SK-N-SH (cell line): Measurements from ENCODE around the gene NOTO. TPM values are rescaled to one million over a fixed set of nuclear protein-coding genes. Genes with fewer than 3 reads are reported as not detected.

Experiments
- CTCF ChIA-PET: fragments of 300-600, 350-600 bp; formaldehyde crosslinking; extraction: SDS; loops from one replicate; lab custom pipeline; 2021; lab: Yijun Ruan, JAX
- POLR2A ChIA-PET: fragments of 350-600 bp; sonication (Branson Sonifier 250); formaldehyde crosslinking; extraction: SDS; loops from one replicate; lab custom pipeline; 2020; ENCODE audit warnings: antibody characterized with exemption, inconsistent platforms; lab: Yijun Ruan, JAX
- DNase-seq: peaks from one replicate; pipeline ENCODE4 v3.0.0; 2012
- H2AFZ ChIP-seq: fragments of 200-600 bp; sonication (generic); 2 replicates; pipeline ENCODE4 v1.8.1; 2016; ENCODE audit warnings: antibody characterized with exemption, mild to moderate bottlenecking, low read depth
- H3F3A ChIP-seq: fragments of 200-600 bp; sonication (generic); replicated peaks from 2 replicates; pipeline ENCODE3; 2016; ENCODE audit warnings: antibody characterized with exemption, mild to moderate bottlenecking; ENCODE audit not compliant: insufficient read depth
- H3K27ac ChIP-seq, 2 experiments: fragments of 200-500 bp in 1 of 2; fragments of 200-600 bp in 1 of 2; sonication (Bioruptor generic) in 1 of 2; sonication (generic), shearing (Covaris generic) in 1 of 2; 2 replicates each; pipeline versions ENCODE4 v1.5.1 to v1.6.1; 2014 to 2016; ENCODE audit warnings: low read depth in 2 of 2, inconsistent platforms in 1 of 2, low read length in 1 of 2, mild to moderate bottlenecking in 1 of 2, mixed read lengths in 1 of 2
- H3K27me3 ChIP-seq: fragments of 200-600 bp; sonication (generic), shearing (Covaris generic); 2 replicates; pipeline ENCODE4 v1.6.1; 2016; ENCODE audit warnings: mixed run types; ENCODE audit not compliant: insufficient read depth
- H3K36me3 ChIP-seq, 2 experiments: fragments of 200-500 bp in 1 of 2; fragments of 200-600 bp in 1 of 2; sonication (Bioruptor generic) in 1 of 2; sonication (generic) in 1 of 2; replicated peaks in 1 of 2; 2 replicates each; pipeline versions ENCODE3 to v1.5.1; 2014 to 2016; ENCODE audit warnings: low read length in 1 of 2, mild to moderate bottlenecking in 1 of 2; ENCODE audit not compliant: insufficient read depth in 2 of 2, control insufficient read depth in 1 of 2
- H3K4me1 ChIP-seq, 2 experiments: fragments of 200-500 bp in 1 of 2; fragments of 200-600 bp in 1 of 2; sonication (Bioruptor generic) in 1 of 2; sonication (generic), shearing (Covaris generic) in 1 of 2; 2 replicates each; pipeline versions ENCODE4 v1.5.1 to v1.6.1; 2014 to 2016; ENCODE audit warnings: low read depth in 1 of 2, low read length in 1 of 2, mixed run types in 1 of 2; ENCODE audit not compliant: insufficient read depth in 2 of 2, control insufficient read depth in 1 of 2
- H3K4me2 ChIP-seq: fragments of 200-600 bp; sonication (generic), shearing (Covaris generic); 2 replicates; pipeline ENCODE4 v1.6.1; 2017; ENCODE audit warnings: mixed run types
- H3K4me3 ChIP-seq, 2 experiments: fragments of 200-500 bp in 1 of 2; fragments of 200-600 bp in 1 of 2; sonication (Bioruptor generic) in 1 of 2; sonication (generic), shearing (Covaris generic) in 1 of 2; 2 replicates each; pipeline versions ENCODE4 v1.5.1 to v1.8.1; 2014 to 2016; ENCODE audit warnings: low read depth in 2 of 2, inconsistent platforms in 1 of 2, low read length in 1 of 2, mild to moderate bottlenecking in 1 of 2, mixed read lengths in 1 of 2, moderate library complexity in 1 of 2
- H3K79me2 ChIP-seq: fragments of 200-600 bp; sonication (generic); 2 replicates; pipeline ENCODE4 v1.8.1; 2017; ENCODE audit warnings: mild to moderate bottlenecking; ENCODE audit not compliant: insufficient read depth
- H3K9ac ChIP-seq: fragments of 200-600 bp; sonication (generic); 2 replicates; pipeline ENCODE4 v1.6.1; 2017; ENCODE audit warnings: mixed run types
- H3K9me2 ChIP-seq: fragments of 200-600 bp; sonication (generic); 2 replicates; pipeline ENCODE4 v1.6.1; 2017; ENCODE audit warnings: mixed run types
- H3K9me3 ChIP-seq: fragments of 200-600 bp; sonication (generic); 2 replicates; pipeline ENCODE4 v1.6.1; 2017; ENCODE audit warnings: mixed run types, mild to moderate bottlenecking, moderate library complexity
- H4K20me1 ChIP-seq: fragments of 200-600 bp; sonication (generic); 2 replicates; pipeline ENCODE4 v1.6.1; 2017; ENCODE audit warnings: mild to moderate bottlenecking, mixed run types; ENCODE audit not compliant: insufficient read depth
- ELF1 ChIP-seq: IDR thresholded peaks from 2 replicates; pipeline ENCODE4 v1.4.0; 2012
- EZH2phosphoT487 ChIP-seq: fragments of 200-600 bp; sonication (generic); IDR thresholded peaks from 2 replicates; pipeline ENCODE4 v1.6.1; 2017; ENCODE audit warnings: low read depth, mixed run types, mild to moderate bottlenecking, antibody characterized with exemption, moderate library complexity, borderline replicate concordance
- JUND ChIP-seq: IDR thresholded peaks from 2 replicates; pipeline ENCODE4 v1.4.0; 2012
- POLR2AphosphoS5 ChIP-seq: IDR thresholded peaks from 2 replicates; pipeline ENCODE4 v1.6.1; 2012; ENCODE audit warnings: low read depth, low read length
- RCOR1 ChIP-seq: fragments of 150-350 bp; IDR thresholded peaks from 2 replicates; pipeline ENCODE4 v1.6.1; 2017; ENCODE audit warnings: antibody characterized with exemption, low read length
- SIN3A ChIP-seq: IDR thresholded peaks from 2 replicates; pipeline ENCODE4 v1.6.1; 2012; ENCODE audit warnings: low read depth, mild to moderate bottlenecking, low read length, moderate library complexity, borderline replicate concordance
- WGBS: methylation state at CpG from one replicate; pipeline ENCODE4 v1.1.6; 2017; ENCODE audit warnings: low lambda C conversion rate; 5-methylcytosine and 5-hydroxymethylcytosine counted together
- polyA plus RNA-seq, 3 experiments: library from polyadenylated mRNA; depleted of rRNA; stranded (reverse); fragments of >200 nt; gene quantifications; 2 replicates each; pipeline ENCODE4 v1.2.3, GENCODE V29; 2012
- TF ChIP-seq, protein P1 (sequence below): IDR thresholded peaks from 2 replicates; pipeline ENCODE4; 2012
- TF ChIP-seq, protein P2 (sequence below): IDR thresholded peaks from 2 replicates; pipeline ENCODE4 v1.4.0; 2012; ENCODE audit warnings: low read depth

Gene NOTO
- polyA plus RNA-seq, 1 of the 3 experiments (the other 2 are of a cell fraction), result not detected

DNA sequence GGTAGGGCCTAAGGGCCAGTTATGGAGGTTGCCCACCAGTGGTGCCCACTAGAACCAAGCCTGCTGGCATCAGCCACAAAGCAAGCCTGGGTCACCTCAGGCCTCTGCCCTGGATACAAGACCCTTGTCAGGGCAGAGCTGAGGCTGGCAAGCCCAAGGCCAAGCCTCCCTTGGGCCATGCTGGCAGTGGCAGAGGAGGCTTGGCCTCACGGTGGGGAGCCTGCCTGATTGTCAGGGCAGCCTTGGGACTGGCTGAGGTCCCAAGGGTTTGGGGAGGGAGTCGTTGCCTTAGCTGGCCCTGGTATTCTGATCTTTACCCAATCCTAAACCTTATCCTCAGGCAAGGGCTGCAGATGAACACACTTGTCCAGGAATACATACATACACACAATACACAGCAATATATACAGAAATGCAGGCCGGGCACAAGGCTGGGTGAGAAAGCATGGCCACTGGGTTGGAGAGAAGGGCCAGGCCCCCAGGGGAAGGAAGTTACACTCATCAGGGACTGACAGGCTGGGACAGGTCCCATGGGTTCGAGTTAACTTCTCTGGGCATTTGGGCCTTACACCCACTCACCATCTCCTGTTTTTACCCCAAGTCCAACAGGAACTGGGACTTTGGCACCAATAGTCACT is 52.8 kb downstream of the NOTO start:
- Histone ChIP-seq H3K4me3 (no peak overlapping the region), H3K27me3 (no peaks in the 10 kb centered on the region), H3K9ac (no peak overlapping the region), H3K36me3 (peaks cover 13 to 40% of the 10 kb centered on the region in 2 experiments), H3K9me3 (no peaks in the 10 kb centered on the region), H3K79me2 (no peaks in the 10 kb centered on the region), H3F3A (no peaks in the 10 kb centered on the region), H3K27ac (no peak overlapping the region; a peak in 1 of 4 replicates), H3K4me2 (no peak overlapping the region), H3K9me2 (no peaks in the 10 kb centered on the region), H3K4me1 (no peaks in the 10 kb centered on the region), H4K20me1 (0 out of 2 replicates have a peak, but pooled peaks cover 3% of the 10 kb centered on the region), H2AFZ (no peak overlapping the region)
- ChIA-PET CTCF (interaction anchor here (1.3 to 1.6 kb wide), 2 partner anchors 11 to 12 kb away, joined by 3 read pairs; no protein-coding TSS in a partner anchor), POLR2A (interaction anchor here (1.9 kb wide), 1 partner anchor 10 kb away, joined by 6 read pairs; no protein-coding TSS in a partner anchor)
- DNase-seq, result no peak
- peak; percentile 44; the same call in 1 of the 2 replicates for TF ChIP-seq POLR2AphosphoS5
- TF ChIP-seq, protein P1, sequence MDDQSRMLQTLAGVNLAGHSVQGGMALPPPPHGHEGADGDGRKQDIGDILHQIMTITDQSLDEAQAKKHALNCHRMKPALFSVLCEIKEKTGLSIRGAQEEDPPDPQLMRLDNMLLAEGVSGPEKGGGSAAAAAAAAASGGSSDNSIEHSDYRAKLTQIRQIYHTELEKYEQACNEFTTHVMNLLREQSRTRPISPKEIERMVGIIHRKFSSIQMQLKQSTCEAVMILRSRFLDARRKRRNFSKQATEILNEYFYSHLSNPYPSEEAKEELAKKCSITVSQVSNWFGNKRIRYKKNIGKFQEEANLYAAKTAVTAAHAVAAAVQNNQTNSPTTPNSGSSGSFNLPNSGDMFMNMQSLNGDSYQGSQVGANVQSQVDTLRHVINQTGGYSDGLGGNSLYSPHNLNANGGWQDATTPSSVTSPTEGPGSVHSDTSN, result no peak
- WGBS, result 60% methylated on average over 1 of the region's 4 CpGs

DNA sequence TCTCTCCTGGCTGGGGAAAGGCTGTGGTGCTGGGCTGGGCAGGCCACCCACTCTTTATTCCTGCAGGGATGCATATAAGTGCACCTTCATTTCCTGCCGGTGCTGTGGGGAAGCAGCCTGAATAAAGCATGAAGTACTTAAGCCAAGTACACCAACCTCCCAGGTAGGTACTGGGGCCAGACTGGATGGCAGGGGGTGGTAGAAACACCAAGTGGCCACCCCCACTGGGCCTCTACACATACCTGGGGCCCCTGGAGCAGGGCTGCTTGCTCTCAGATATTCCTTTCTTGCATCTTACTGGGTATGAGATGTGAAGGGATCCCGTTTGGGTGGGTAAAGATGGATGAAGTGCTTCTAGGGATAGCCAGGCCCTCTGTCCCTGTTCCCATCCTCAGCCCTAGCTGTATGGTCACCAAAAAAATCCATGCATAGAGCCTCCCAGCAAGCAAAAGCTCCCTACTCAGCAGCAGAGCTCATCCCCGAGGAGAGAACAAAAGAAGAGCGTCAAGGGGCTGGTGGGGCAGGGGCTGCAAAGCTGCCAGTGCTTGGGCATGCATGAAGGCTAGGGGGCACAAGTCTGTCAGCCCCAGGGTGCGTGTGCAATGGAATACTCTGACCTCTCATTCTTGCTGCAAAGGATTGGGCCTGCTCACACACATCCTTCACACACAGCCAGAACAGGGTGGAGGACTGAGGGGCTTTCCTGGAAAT is 53.7 kb downstream of the NOTO start:
- no peaks in the 10 kb centered on the region for H3K9me2 ChIP-seq
- peaks cover 4 to 33% of the 10 kb centered on the region in 2 experiments for H3K36me3 ChIP-seq
- no peaks in the 10 kb centered on the region for H3K9me3 ChIP-seq
- no peaks in the 10 kb centered on the region for H3F3A ChIP-seq
- no peak for TF ChIP-seq EZH2phosphoT487
- no peak for TF ChIP-seq JUND
- TF ChIP-seq, protein P2, sequence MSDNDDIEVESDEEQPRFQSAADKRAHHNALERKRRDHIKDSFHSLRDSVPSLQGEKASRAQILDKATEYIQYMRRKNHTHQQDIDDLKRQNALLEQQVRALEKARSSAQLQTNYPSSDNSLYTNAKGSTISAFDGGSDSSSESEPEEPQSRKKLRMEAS, result no peak
- no peak for TF ChIP-seq ELF1
- TF ChIP-seq, all 33 proteins: peak for 0
- H3K4me3 ChIP-seq, result no peak overlapping the region
- WGBS, result 56% methylated on average over 4 of the region's 5 CpGs
- no peaks in the 10 kb centered on the region for H3K27me3 ChIP-seq
- no peak overlapping the region for H3K9ac ChIP-seq
- H2AFZ ChIP-seq, result no peak overlapping the region
- DNase-seq, result no peak
- H3K4me1 ChIP-seq, result no peaks in the 10 kb centered on the region
- POLR2A ChIA-PET, result interaction anchor here (1.4 to 1.9 kb wide), 2 partner anchors 11 to 22 kb away, joined by 6 to 8 read pairs; partner anchors contain the start of genes CCT7 and PRADC1
- no peaks in the 10 kb centered on the region for H4K20me1 ChIP-seq
- H3K79me2 ChIP-seq, result no peaks in the 10 kb centered on the region
- CTCF ChIA-PET, result interaction anchor here (0.6 to 1.3 kb wide), 3 partner anchors 10 to 118 kb away, joined by 3 read pairs; no protein-coding TSS in a partner anchor
- H3K4me2 ChIP-seq, result no peak overlapping the region
- no peak overlapping the region for H3K27ac ChIP-seq

DNA sequence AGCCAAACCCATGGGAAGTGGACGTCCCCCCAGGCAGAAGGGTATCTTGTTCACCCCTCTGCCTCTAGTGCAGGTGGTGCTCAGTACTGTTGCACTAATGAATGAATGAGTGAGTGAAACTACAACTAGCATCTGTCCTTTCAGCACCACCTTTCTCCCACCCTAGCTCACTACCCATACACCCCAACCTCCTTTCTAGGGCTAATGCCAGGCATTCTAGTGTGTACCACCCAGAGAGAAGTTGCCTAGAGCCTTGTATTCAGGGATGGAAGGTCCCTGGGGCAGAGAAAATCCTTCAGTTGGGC is 54.2 kb downstream of the NOTO start:
- CTCF ChIA-PET, result interaction anchor here (1.1 to 1.3 kb wide), 2 partner anchors 36 to 44 kb away, joined by 3 read pairs; no protein-coding TSS in a partner anchor
- POLR2A ChIA-PET, result interaction anchor here (1.1 to 1.5 kb wide), 3 partner anchors 12 to 22 kb away, joined by 6 to 8 read pairs (median 6); partner anchors contain the start of genes CCT7 and PRADC1
- WGBS, result 0% methylated on average over 1 of the region's 1 CpG

More for the DNA sequence above, 54.2 kb downstream of the NOTO start:
- Histone ChIP-seq H2AFZ (no peak overlapping the region), H3K79me2 (no peaks in the 10 kb centered on the region), H4K20me1 (no peaks in the 10 kb centered on the region), H3K9me2 (no peaks in the 10 kb centered on the region), H3K27me3 (no peaks in the 10 kb centered on the region), H3K9ac (no peak overlapping the region), H3K36me3 (peaks cover 4 to 28% of the 10 kb centered on the region in 2 experiments), H3K4me1 (no peaks in the 10 kb centered on the region), H3F3A (no peaks in the 10 kb centered on the region), H3K27ac (no peak overlapping the region), H3K4me2 (no peak overlapping the region), H3K4me3 (no peak overlapping the region), H3K9me3 (no peaks in the 10 kb centered on the region)
- no peak for TF ChIP-seq SIN3A
- TF ChIP-seq RCOR1, result no peak
- DNase-seq, result no peak
